Pancreas (tissue), 10 donors: ENCODE measurements around the gene ZNF423. TPM values are rescaled to one million over a fixed set of nuclear protein-coding genes. Genes with fewer than 3 reads are reported as not detected.

Experiments
- ATAC-seq, 4 donors: fragments of 200-7000 bp; cut with Tn5 transposase; one replicate each; pipeline versions ENCODE4 v1.8.0 to v1.9.1; 2020; ENCODE audit warnings: mild to moderate bottlenecking in 4 of 4, moderate library complexity in 4 of 4
- DNase-seq, 6 donors: peaks; one replicate each; pipeline ENCODE4 v3.0.0-alpha.2; 2020
- FAIRE-seq: peaks from 2 replicates; lab custom pipeline; 2012; peaks lifted over from hg19 to GRCh38; lab: Jason Lieb, UNC
- H3K27ac ChIP-seq, 4 donors: fragments of 200-600 bp; sonication (generic); 1 replicate in 3 of 4; 2 replicates in 1 of 4; pipeline versions ENCODE4 v1.5.0 to v1.8.0; 2020
- H3K27me3 ChIP-seq, 4 donors: fragments of 200-600 bp; one replicate each; pipeline ENCODE4 v1.8.0; 2021
- H3K36me3 ChIP-seq, 3 donors: fragments of 200-600 bp; sonication (generic) in 1 of 3; one replicate each; pipeline versions ENCODE4 v1.5.0 to v1.8.0; 2020 to 2021
- H3K4me1 ChIP-seq, 3 donors: fragments of 200-600 bp; one replicate each; pipeline ENCODE4 v1.8.0; 2021
- H3K4me3 ChIP-seq, 4 donors: fragments of 200-600 bp; sonication (generic) in 2 of 4; one replicate each; pipeline versions ENCODE4 v1.5.0 to v1.8.0; 2020 to 2021
- H3K9me3 ChIP-seq, 4 donors: fragments of 200-600 bp; one replicate each; pipeline ENCODE4 v1.8.0; 2021
- WGBS, 2 donors: extraction: QIAGEN DNeasy Blood & Tissue Kit; methylation state at CpG; one replicate each; pipeline ENCODE4 v1.1.7; 2013; 5-methylcytosine and 5-hydroxymethylcytosine counted together
- intact Hi-C, 3 donors: fragments of 100-400 bp; cut with DNase I; formaldehyde crosslinking; loops; one replicate each; pipeline versions ENCODE4 v1.11.1 to v1.14.2; 2022
- polyA plus RNA-seq, 2 donors: library from polyadenylated mRNA; stranded (reverse); fragments of 200-250 nt; gene quantifications; one replicate each; pipeline ENCODE4 v1.2.3, GENCODE V29; 2013
- total RNA-seq, 6 donors: library from RNA; stranded (reverse); fragmentation: NEBNext Ultra II Directional in 4 of 6; extraction: Animal tissue kit (Norgen Biotek cat#: 25700) in 4 of 6; gene quantifications; one replicate each; pipeline versions ENCODE4 v1.2.1 to v1.2.4, GENCODE V29; 2021 to 2023
- TF ChIP-seq, protein P1 (sequence below), 4 donors: fragments of 200-600 bp; sonication (generic) in 3 of 4; IDR thresholded peaks; one replicate each; pipeline versions ENCODE4 v1.5.0 to v1.8.0; 2021; ENCODE audit warnings: antibody characterized with exemption in 4 of 4
- donor health status: healthy with polysubstance abuse.
- donor health status: DM: no; HTN: no; CAD: no; lungs with moderate emphysema.
- donor health status: DM: no; HTN: no; CAD: no.
- donor health status: control.
- donor health status: control.
- donor health status: Bipolar disorder and iron deficiency.
- donor health status: DM: yes; HTN: yes; CAD: no.
- donor health status: DM: no; HTN: no; CAD: no.
- donor health status: DM: no; HTN: no; CAD: no.
- donor health status: DM: yes; HTN: yes; CAD: no.

Gene ZNF423
- total and polyA plus RNA-seq, 8 donors, result 0.61 to 5.1 (median 3.0) TPM

DNA sequence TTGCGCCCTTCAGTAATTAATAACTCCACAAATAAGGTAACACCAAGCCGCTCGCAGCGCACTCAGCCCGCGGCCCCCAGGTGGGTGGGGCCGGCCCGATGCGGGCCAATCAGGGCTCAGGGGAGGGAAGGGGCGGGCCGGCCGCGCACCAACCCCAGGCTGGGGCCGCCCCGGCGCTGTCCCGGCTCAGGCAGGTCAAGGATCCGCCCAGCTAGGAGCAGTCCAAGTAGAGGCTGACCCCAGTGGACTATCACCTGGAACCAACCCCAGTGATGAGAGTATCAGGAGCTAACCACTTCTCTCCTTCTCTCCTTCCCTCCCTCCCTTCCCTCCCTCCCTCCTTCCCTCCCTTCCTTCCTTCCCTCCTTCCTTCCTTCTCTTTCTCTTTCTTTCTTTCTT lies 371.5 kb downstream of the ZNF423 start:
- TF ChIP-seq, protein P1, sequence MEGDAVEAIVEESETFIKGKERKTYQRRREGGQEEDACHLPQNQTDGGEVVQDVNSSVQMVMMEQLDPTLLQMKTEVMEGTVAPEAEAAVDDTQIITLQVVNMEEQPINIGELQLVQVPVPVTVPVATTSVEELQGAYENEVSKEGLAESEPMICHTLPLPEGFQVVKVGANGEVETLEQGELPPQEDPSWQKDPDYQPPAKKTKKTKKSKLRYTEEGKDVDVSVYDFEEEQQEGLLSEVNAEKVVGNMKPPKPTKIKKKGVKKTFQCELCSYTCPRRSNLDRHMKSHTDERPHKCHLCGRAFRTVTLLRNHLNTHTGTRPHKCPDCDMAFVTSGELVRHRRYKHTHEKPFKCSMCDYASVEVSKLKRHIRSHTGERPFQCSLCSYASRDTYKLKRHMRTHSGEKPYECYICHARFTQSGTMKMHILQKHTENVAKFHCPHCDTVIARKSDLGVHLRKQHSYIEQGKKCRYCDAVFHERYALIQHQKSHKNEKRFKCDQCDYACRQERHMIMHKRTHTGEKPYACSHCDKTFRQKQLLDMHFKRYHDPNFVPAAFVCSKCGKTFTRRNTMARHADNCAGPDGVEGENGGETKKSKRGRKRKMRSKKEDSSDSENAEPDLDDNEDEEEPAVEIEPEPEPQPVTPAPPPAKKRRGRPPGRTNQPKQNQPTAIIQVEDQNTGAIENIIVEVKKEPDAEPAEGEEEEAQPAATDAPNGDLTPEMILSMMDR (IDR thresholded peaks at IDR 0.05), result no peak
- ATAC-seq, result peak; percentile 100
- no peaks in the 10 kb centered on the region for H3K36me3 ChIP-seq
- no peak overlapping the region for H3K27ac ChIP-seq
- peaks cover 0 to 5% (median 3%) of the 10 kb centered on the region in 3 donors for H3K4me1 ChIP-seq
- no peak for FAIRE-seq
- DNase-seq, result peak; percentile 72 to 89 (median 79)
- intact Hi-C loops, result no loop called here
- no peaks in the 10 kb centered on the region for H3K27me3 ChIP-seq
- H3K9me3 ChIP-seq, result no peaks in the 10 kb centered on the region
- peak overlapping the region in 1 of 4 donors; percentile 20 for H3K4me3 ChIP-seq
- WGBS, 2 donors, result 5 to 8% methylated on average over 16 to 18 of the region's 18 CpGs

DNA sequence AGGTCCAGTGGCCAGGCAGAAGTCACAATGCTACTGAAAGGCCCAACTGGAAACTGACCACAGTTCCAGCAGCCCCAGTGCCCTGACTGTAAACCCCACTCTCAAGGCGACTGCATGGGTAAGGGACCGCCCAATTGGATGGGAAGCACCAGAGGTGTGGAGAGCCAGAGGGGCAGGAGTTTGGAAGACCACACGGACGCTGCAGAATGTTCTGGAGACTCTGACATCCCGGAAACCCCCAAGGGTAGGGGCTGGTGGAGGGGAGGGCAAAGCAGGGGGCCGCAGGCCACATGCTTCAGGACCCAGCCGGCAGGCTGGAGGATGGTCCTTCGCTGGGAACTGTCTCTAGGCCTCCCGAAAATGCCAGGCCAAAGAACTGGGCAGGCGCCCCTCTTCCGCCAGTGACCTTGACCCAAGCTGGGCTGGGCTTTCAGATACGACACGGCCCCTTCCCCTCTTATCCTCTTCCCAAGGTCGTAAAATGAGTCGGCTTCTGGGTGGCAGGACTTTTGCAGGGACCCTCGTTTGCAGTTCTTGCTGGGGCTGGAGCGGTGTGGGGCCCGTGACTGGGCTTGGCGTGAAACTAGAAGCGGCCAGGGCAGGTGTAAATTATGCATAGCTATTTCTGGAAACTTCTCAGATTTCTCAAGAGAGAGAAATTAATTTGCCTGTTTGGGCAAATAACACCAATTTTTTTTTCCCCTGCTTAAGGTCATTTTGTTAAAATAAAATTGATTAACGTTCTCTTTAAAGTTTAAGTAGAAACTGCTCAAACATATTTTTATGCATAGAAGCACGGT lies 372.1 kb downstream of the ZNF423 start:
- 38 to 39% methylated on average over 22 of the region's 22 CpGs for WGBS, 2 donors

DNA sequence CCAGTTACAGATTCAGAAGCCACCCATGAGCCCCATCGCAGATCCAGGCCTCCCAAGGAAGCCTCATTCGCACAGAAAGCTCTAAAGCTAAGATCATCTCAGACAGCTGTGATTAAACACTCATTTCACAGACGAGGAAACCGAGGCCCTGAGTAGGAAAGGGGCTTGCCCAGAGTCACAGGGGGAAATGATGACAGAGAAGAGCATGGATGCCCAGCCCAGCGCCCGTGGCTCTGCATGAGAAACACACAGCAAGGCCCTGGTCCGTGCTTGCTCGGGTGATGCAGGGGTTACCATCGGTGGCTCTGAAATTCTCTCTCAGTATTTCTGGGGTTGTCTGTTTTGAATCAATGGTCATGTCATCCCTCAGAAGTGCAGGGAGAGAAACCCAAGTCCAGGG lies 372.7 kb downstream of the ZNF423 start:
- DNase-seq, result peak in 1 of 6 donors; percentile 37
- WGBS, 2 donors, result 87 to 88% methylated on average over 9 of the region's 9 CpGs

More for the DNA sequence above, 372.1 kb downstream of the ZNF423 start:
- intact Hi-C loops, result no loop called here
- Histone ChIP-seq H3K4me1 (peaks cover 0 to 5% (median 3%) of the 10 kb centered on the region in 3 donors), H3K4me3 (peak overlapping the region in 1 of 4 donors; percentile 20), H3K27me3 (no peaks in the 10 kb centered on the region), H3K9me3 (no peaks in the 10 kb centered on the region), H3K36me3 (no peaks in the 10 kb centered on the region), H3K27ac (no peak overlapping the region)
- TF ChIP-seq, protein P1 (IDR thresholded peaks at IDR 0.05), result no peak
- no peak for FAIRE-seq
- peak in 3 of 4 donors; percentile 18 to 27 (median 26) for ATAC-seq
- peak in 1 of 6 donors; percentile 49 for DNase-seq

DNA sequence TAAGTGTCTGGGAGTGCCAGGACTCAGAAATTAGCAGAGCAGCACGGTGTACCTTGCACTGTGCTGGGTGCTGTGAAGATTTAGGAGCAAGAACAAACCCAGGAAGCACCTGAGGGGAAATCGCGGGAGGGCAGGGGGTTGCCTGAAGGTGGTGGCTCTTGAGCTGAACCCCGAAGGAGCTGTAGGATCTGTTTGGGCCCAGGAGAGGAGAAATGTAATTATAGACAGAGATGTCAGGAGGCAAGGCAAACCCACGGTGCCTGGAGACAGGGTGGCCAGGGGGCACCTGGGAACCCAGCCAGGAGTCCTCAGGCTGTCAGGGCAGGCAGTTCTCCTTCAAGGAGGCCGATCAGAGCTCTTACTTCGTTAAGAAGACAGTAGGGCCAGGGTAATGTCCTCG lies 373.2 kb downstream of the ZNF423 start:
- 75 to 86% methylated on average over 8 of the region's 8 CpGs for WGBS, 2 donors
- no peak for FAIRE-seq
- TF ChIP-seq, protein P1 (IDR thresholded peaks at IDR 0.05), result no peak
- Histone ChIP-seq H3K27ac (no peak overlapping the region), H3K9me3 (no peaks in the 10 kb centered on the region), H3K4me3 (no peak overlapping the region), H3K27me3 (no peaks in the 10 kb centered on the region), H3K36me3 (no peaks in the 10 kb centered on the region), H3K4me1 (peaks cover 0 to 5% (median 3%) of the 10 kb centered on the region in 3 donors)
- ATAC-seq, result no peak
- intact Hi-C loops, result no loop called here
- DNase-seq, result peak in 1 of 6 donors; percentile 18

More for the DNA sequence above, 372.7 kb downstream of the ZNF423 start:
- Histone ChIP-seq H3K4me1 (peaks cover 0 to 5% (median 3%) of the 10 kb centered on the region in 3 donors), H3K27ac (no peak overlapping the region), H3K9me3 (no peaks in the 10 kb centered on the region), H3K36me3 (no peaks in the 10 kb centered on the region), H3K27me3 (no peaks in the 10 kb centered on the region), H3K4me3 (no peak overlapping the region)
- FAIRE-seq (no peak), ATAC-seq (no peak)
- TF ChIP-seq, protein P1 (IDR thresholded peaks at IDR 0.05), result no peak
- intact Hi-C loops, result no loop called here

DNA sequence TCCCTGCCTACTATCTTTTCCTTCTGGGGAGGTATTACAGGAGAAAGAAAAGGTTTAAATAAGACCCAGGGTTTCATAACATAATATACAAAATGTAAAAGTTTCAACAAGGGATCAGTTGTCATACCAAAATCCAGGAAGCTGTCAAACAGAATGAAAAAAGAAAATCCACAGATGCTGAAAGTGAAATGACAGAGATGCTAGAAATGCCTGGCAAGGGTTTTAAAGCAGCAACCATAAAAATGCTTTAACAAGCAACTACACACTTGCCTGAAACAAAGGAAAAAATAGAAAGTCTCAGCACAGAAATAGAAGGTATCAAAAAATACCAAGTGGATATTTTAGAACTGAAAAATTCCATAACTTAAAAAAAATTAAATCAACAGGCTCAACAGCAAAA lies 377.3 kb downstream of the ZNF423 start:
- no peaks in the 10 kb centered on the region for H3K36me3 ChIP-seq
- FAIRE-seq (no peak), ATAC-seq (no peak), DNase-seq (no peak)
- H3K4me1 ChIP-seq, result no peaks in the 10 kb centered on the region
- H3K27ac ChIP-seq, result no peak overlapping the region
- intact Hi-C loops, result no loop called here
- TF ChIP-seq, protein P1 (IDR thresholded peaks at IDR 0.05), result no peak
- no peaks in the 10 kb centered on the region for H3K27me3 ChIP-seq
- no peaks in the 10 kb centered on the region for H3K9me3 ChIP-seq
- no peak overlapping the region for H3K4me3 ChIP-seq
